K562 (cell line): ENCODE measurements around the gene EIF2S3B. TPM values are rescaled to one million over a fixed set of nuclear protein-coding genes. Genes with fewer than 3 reads are reported as not detected.

ENCODE experiments used
- ATAC-seq: fragments of 200-7000 bp; cut with Tn5 transposase; 3 replicates; pipeline ENCODE4 v1.9.1; 2020; ENCODE audit warnings: moderate library complexity
- BruUV-seq: library from RNA; stranded (reverse); fragments of 400-500 nt; replicated peaks from 2 replicates; lab custom pipeline; 2021; lab: Mats Ljungman, UMichigan
- CTCF ChIA-PET: fragments of 300-600 bp; formaldehyde crosslinking; extraction: SDS; loops from one replicate; lab custom pipeline; 2021; ENCODE audit warnings: low intra/inter-chr PET ratio; lab: Yijun Ruan, JAX
- POLR2A ChIA-PET: fragments of 300-600, 350-650 bp; sonication (Branson Sonifier 250); formaldehyde crosslinking; extraction: SDS; loops from one replicate; lab custom pipeline; 2021; ENCODE audit warnings: antibody characterized with exemption, inconsistent platforms; lab: Yijun Ruan, JAX
- DNase-seq, 4 experiments: peaks; one replicate each; pipeline versions ENCODE4 v3.0.0 to v3.0.0-alpha.2; 2011 to 2018; ENCODE audit warnings: low spot score in 3 of 4, mixed read lengths in 3 of 4; ENCODE audit errors: extremely low read depth in 1 of 4
- FAIRE-seq: peaks from 2 replicates; lab custom pipeline; 2011; peaks lifted over from hg19 to GRCh38; lab: Jason Lieb, UNC
- H2AFZ ChIP-seq: 2 replicates; pipeline ENCODE4 v1.6.0; 2011; ENCODE audit warnings: low read depth, low read length, control low read depth, inconsistent platforms
- H3K27ac ChIP-seq: fragments of 200-600 bp; 3 replicates; pipeline ENCODE4 v1.8.0; 2011; ENCODE audit warnings: low read depth, mild to moderate bottlenecking, control low read depth, inconsistent platforms, low read length, moderate library complexity, mixed read lengths; ENCODE audit errors: extremely low read depth
- H3K27me3 ChIP-seq, 2 experiments: fragments of 300-600 bp in 1 of 2; 2 replicates in 1 of 2; 3 replicates in 1 of 2; pipeline versions ENCODE4 v1.6.0 to v1.8.0; 2011; ENCODE audit warnings: inconsistent platforms in 2 of 2, low read length in 2 of 2, mild to moderate bottlenecking in 1 of 2, mixed read lengths in 1 of 2, moderate library complexity in 1 of 2; ENCODE audit not compliant: control insufficient read depth in 2 of 2, insufficient read depth in 2 of 2
- H3K36me3 ChIP-seq: fragments of 300-600 bp; 3 replicates; pipeline ENCODE4 v1.8.0; 2011; ENCODE audit warnings: mild to moderate bottlenecking, low read length, inconsistent platforms; ENCODE audit not compliant: control insufficient read depth, insufficient read depth
- H3K4me1 ChIP-seq, 2 experiments: fragments of 200-600 bp in 1 of 2; replicated peaks in 1 of 2; 2 replicates in 1 of 2; 3 replicates in 1 of 2; pipeline versions ENCODE4 v1.5.1 to v1.8.0; 2011; ENCODE audit warnings: inconsistent platforms in 2 of 2, low read length in 2 of 2, mild to moderate bottlenecking in 1 of 2, mixed read lengths in 1 of 2, moderate library complexity in 1 of 2; ENCODE audit not compliant: control insufficient read depth in 2 of 2, insufficient read depth in 2 of 2
- H3K4me2 ChIP-seq: 2 replicates; pipeline ENCODE4 v1.6.1; 2011; ENCODE audit warnings: low read length, control low read depth, inconsistent platforms, mixed read lengths; ENCODE audit not compliant: insufficient read depth
- H3K4me3 ChIP-seq: fragments of 200-600 bp; sonication (generic), shearing (Covaris generic); 2 replicates; pipeline ENCODE4 v1.5.1; 2016; ENCODE audit warnings: control low read depth, inconsistent platforms
- H3K79me2 ChIP-seq: fragments of 200-600 bp; 3 replicates; pipeline ENCODE4 v1.8.0; 2011; ENCODE audit warnings: low read length, inconsistent platforms; ENCODE audit not compliant: control insufficient read depth, insufficient read depth
- H3K9ac ChIP-seq, 2 experiments: 2 replicates each; pipeline versions ENCODE4 v1.6.0 to v1.6.1; 2011; ENCODE audit warnings: low read depth in 2 of 2, low read length in 2 of 2, control low read depth in 1 of 2, inconsistent platforms in 1 of 2, mild to moderate bottlenecking in 1 of 2, mixed read lengths in 1 of 2; ENCODE audit not compliant: insufficient read depth in 1 of 2
- H3K9me1 ChIP-seq: one replicate; pipeline ENCODE4 v1.6.0; 2011; ENCODE audit warnings: inconsistent platforms, mild to moderate bottlenecking, low read length, moderate library complexity; ENCODE audit not compliant: control insufficient read depth, insufficient read depth
- H3K9me3 ChIP-seq: replicated peaks from 2 replicates; pipeline ENCODE4 v1.5.1; 2011; ENCODE audit warnings: low read depth, low read length, inconsistent platforms; ENCODE audit not compliant: control insufficient read depth, insufficient read depth
- H4K20me1 ChIP-seq: replicated peaks from 2 replicates; pipeline ENCODE4 v1.6.1; 2011; ENCODE audit warnings: low read length, inconsistent platforms, mixed read lengths; ENCODE audit not compliant: control insufficient read depth, insufficient read depth
- MNT ChIP-seq, 2 experiments: fragments of 450-650 bp; conservative IDR thresholded peaks; 2 replicates each; pipeline ENCODE4 v1.6.1; 2017; ENCODE audit warnings: mild to moderate bottlenecking in 2 of 2, moderate library complexity in 2 of 2
- MTA1 ChIP-seq: fragments of 450-650 bp; IDR thresholded peaks from 2 replicates; pipeline ENCODE4 v1.6.1; 2017; ENCODE audit warnings: borderline replicate concordance
- SFPQ ChIP-seq: fragments of 200-400 bp; formaldehyde crosslinking; IDR thresholded peaks from 2 replicates; pipeline ENCODE4 v1.6.1; 2017; ENCODE audit warnings: mild to moderate bottlenecking, low read depth, low read length, moderate library complexity
- TRIM24 ChIP-seq, 2 experiments: fragments of 450-650 bp; IDR thresholded peaks; 2 replicates each; pipeline ENCODE4 v1.6.1; 2016
- ZFP91 ChIP-seq: sonication (generic); formaldehyde crosslinking; IDR thresholded peaks from 2 replicates; pipeline ENCODE4 v1.8.0; 2022; ENCODE audit warnings: mild to moderate bottlenecking, missing genetic modification reagents
- ZSCAN29 ChIP-seq: fragments of 450-650 bp; IDR thresholded peaks from 2 replicates; pipeline ENCODE4 v1.6.1; 2017
- WGBS: fragments of 100-300 bp; shearing (Covaris generic); methylation state at CpG from one replicate; pipeline ENCODE4 v1.1.6; 2016; ENCODE audit warnings: low coverage, mixed read lengths; ENCODE audit not compliant: insufficient coverage; ENCODE audit errors: missing lambda C conversion rate; 5-methylcytosine and 5-hydroxymethylcytosine counted together
- in situ Hi-C: fragments of 300-500 bp; cut with MboI; formaldehyde crosslinking; loops from 4 replicates; pipeline ENCODE4 v1.15.0; 2018; ENCODE audit warnings: inconsistent platforms, mixed read lengths
- intact Hi-C: fragments of 100-400 bp; cut with micrococcal nuclease; formaldehyde crosslinking; loops from 2 replicates; pipeline ENCODE4 v1.14.2; 2022
- polyA plus RNA-seq, 8 experiments: library from polyadenylated mRNA; depleted of rRNA in 4 of 8; stranded (reverse) in 5 of 8; unstranded in 3 of 8; fragments of >200 nt; fragmentation: Nextera tagmentation in 2 of 8; fragmentation: Illumina TruSeq in 1 of 8; extraction: Ambion mirVana in 2 of 8; extraction: Trizol in 1 of 8; gene quantifications; 2 replicates each; pipeline versions ENCODE4 v1.2.1 to v1.2.3, GENCODE V29; 2011 to 2014; ENCODE audit warnings: inconsistent platforms in 1 of 8, missing spikeins in 1 of 8
- total RNA-seq, 7 experiments: library from RNA; depleted of rRNA in 6 of 7; stranded (reverse); fragments of >200 nt in 6 of 7; fragmentation: Illumina TruSeq in 2 of 7; extraction: Trizol in 2 of 7; gene quantifications; 2 replicates each; pipeline versions ENCODE4 v1.2.1 to v1.2.3, GENCODE V29; 2011 to 2021; ENCODE audit warnings: low replicate concordance in 1 of 7

The EIF2S3B gene
- total and polyA plus RNA-seq, 9 of the 15 experiments (the other 6 are each of a cell fraction or from before 2014, with no cell fraction given): 0.45 to 5.1 (median 2.0) TPM

- 0% methylated on average over 1 of the region's 1 CpG for WGBS
- Histone ChIP-seq H3K79me2 (no peaks in the 10 kb centered on the region), H3K9ac (no peak overlapping the region), H3K9me1 (no peaks in the 10 kb centered on the region), H3K4me1 (no peaks in the 10 kb centered on the region), H3K4me2 (no peak overlapping the region), H4K20me1 (no peaks in the 10 kb centered on the region), H3K27ac (no peak overlapping the region), H3K9me3 (no peaks in the 10 kb centered on the region), H2AFZ (no peak overlapping the region), H3K4me3 (no peak overlapping the region), H3K27me3 (no peaks in the 10 kb centered on the region), H3K36me3 (no peaks in the 10 kb centered on the region)
- DNase-seq (no peak), ATAC-seq (no peak), FAIRE-seq (no peak)
- ChIA-PET CTCF (no interaction called here), POLR2A (no interaction called here)
- no peak for TF ChIP-seq MNT (conservative IDR thresholded peaks at IDR 0.05)
- TF ChIP-seq TRIM24 (IDR thresholded peaks at IDR 0.05): no peak
- TF ChIP-seq ZFP91: no peak
- no peak for TF ChIP-seq ZSCAN29
- no peak for TF ChIP-seq MTA1
- no peak for TF ChIP-seq SFPQ
- intact Hi-C loops (no loop called here), in situ Hi-C loops (no loop called here)
- BruUV-seq: no TSS peak
Measured at GRCh38 chr12:10469701-10470100, 36.0 kb upstream of the EIF2S3B start.
